Brain microvascular endothelial cell (primary cell): ENCODE results near the gene ABTB1.
A peak's percentile ranks its signal among the peaks of the same experiment; 100 is the strongest.

Experiments used
- DNase-seq: peaks from one replicate; pipeline ENCODE4 v3.0.0-alpha.2; 2020
- H3K27ac ChIP-seq: fragments of 250-450 bp; sonication (Bioruptor Pico); 2 replicates; pipeline ENCODE4 v1.5.1; 2020; ENCODE audit warnings: mild to moderate bottlenecking, moderate library complexity
- H3K27me3 ChIP-seq: fragments of 250-450 bp; sonication (Bioruptor Pico); replicated peaks from 2 replicates; pipeline ENCODE4 v1.5.1; 2020; ENCODE audit warnings: mild to moderate bottlenecking
- H3K36me3 ChIP-seq: fragments of 250-450 bp; sonication (Bioruptor Pico); replicated peaks from 2 replicates; pipeline ENCODE4 v1.5.1; 2020; ENCODE audit warnings: mild to moderate bottlenecking
- H3K4me3 ChIP-seq: 2 replicates; pipeline ENCODE4 v1.5.1; 2011; ENCODE audit warnings: low read depth, mild to moderate bottlenecking, control low read depth, low read length, moderate library complexity
- in situ Hi-C: cut with HindIII; loops from 2 replicates; pipeline ENCODE4 v1.10.0; 2017; ENCODE audit warnings: low sequenced_read_pairs, low pct_ligation_motif_present
- TF ChIP-seq, protein P1 (sequence below): IDR thresholded peaks from 2 replicates; pipeline ENCODE4 v1.5.1; 2011; ENCODE audit warnings: low read depth, mild to moderate bottlenecking, moderate library complexity, low read length, control low read depth, inconsistent platforms; ENCODE audit errors: missing control alignments

ABTB1 gene

DNA sequence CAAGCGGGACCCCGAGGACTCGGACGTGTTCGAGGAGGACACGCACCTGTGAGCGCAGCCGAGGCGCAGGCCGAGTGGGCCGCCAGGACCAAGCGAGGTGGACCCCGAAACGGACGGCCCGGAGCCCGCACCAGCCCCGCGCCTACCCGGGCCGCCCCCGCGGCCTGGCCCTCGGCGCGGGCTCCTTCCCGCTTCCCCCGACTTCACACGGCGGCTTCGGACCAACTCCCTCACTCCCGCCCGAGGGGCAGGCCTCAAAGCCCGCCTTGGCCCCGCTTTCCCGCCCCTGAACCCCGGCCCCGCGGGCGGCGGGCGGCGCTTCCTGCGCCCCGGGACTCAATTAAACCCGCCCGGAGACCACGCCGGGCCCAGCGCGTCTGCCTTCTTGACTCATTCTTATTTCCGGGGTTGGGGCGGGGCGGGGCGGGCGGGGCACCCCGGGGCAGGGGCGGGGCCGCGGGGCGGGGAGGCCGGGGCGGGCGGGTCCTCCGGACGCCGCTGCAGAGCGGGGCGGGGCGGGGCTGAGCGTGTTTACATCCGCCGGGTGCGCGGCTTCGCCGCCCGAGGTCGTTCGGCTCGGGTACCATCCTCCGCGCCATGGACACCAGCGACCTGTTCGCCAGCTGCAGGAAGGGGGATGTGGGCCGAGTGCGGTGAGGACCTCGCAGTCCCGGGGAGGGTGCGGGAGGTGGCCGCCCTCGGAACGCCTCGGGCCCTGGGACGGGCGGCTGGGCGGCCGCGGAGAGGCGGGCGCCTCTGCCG, at the start of gene ABTB1:
TSS of gene ABTB1 (plus strand) at position 524 of the 762 bp plus-strand sequence. CDS start at position 598, 74 bp downstream.
- peak; percentile 65 for DNase-seq
- H3K27me3 ChIP-seq, result no peaks in the 10 kb centered on the region
- in situ Hi-C loops, result no loop called here

DNA sequence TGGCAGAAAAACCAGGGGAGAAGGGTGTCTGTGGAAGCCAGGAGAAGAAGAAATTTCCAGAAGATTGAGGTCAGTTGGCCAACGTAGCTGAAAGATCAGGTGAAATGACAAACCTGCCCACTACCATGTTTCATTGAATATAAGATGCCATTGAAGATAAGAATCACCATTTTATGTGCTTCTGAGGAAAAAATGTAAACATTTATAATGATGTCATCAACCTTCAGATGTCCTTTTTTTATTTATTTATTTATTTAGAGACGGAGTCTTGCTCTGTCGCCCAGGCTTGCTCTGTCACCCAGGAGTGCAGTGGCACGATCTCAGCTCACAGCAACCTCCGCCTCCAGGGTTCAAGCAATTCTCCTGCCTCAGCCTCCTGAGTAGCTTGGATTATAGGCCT, 48.7 kb upstream of the ABTB1 start:
- no peak overlapping the region for H3K4me3 ChIP-seq
- H3K27ac ChIP-seq, result no peak overlapping the region
- TF ChIP-seq, protein P1, sequence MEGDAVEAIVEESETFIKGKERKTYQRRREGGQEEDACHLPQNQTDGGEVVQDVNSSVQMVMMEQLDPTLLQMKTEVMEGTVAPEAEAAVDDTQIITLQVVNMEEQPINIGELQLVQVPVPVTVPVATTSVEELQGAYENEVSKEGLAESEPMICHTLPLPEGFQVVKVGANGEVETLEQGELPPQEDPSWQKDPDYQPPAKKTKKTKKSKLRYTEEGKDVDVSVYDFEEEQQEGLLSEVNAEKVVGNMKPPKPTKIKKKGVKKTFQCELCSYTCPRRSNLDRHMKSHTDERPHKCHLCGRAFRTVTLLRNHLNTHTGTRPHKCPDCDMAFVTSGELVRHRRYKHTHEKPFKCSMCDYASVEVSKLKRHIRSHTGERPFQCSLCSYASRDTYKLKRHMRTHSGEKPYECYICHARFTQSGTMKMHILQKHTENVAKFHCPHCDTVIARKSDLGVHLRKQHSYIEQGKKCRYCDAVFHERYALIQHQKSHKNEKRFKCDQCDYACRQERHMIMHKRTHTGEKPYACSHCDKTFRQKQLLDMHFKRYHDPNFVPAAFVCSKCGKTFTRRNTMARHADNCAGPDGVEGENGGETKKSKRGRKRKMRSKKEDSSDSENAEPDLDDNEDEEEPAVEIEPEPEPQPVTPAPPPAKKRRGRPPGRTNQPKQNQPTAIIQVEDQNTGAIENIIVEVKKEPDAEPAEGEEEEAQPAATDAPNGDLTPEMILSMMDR, result no peak
- DNase-seq, result no peak
- in situ Hi-C loops, result no loop called here
- peaks cover 4% of the 10 kb centered on the region for H3K27me3 ChIP-seq
- no peaks in the 10 kb centered on the region for H3K36me3 ChIP-seq

More for the DNA sequence above, at the start of gene ABTB1:
- peak within 1 kb of the TSS; percentile 81 for H3K27ac ChIP-seq
- TF ChIP-seq, protein P1, result no peak
- H3K36me3 ChIP-seq, result no peaks in the 10 kb centered on the region
- H3K4me3 ChIP-seq, result peak within 1 kb of the TSS; percentile 78

DNA sequence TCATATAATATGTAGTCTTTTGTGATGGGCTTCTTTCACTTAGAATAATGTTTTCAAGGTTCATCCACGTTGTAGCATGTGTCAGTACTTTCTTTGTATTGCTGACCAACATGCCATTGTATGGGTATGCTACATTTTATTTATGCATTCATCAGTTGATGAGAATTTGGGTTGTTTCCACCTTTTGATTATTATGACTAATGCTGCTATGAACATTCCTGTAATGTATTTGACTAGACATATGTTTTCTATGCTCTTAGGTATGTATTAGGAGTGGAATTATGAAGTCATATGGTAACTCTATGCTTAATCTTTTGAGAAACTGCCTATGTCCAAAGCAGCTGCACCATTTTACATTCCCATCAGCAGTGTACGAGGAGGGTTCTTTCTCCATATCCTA, 46.9 kb upstream of the ABTB1 start:
- TF ChIP-seq, protein P1, result no peak
- in situ Hi-C loops, result no loop called here
- no peak for DNase-seq
- H3K27ac ChIP-seq, result no peak overlapping the region
- peaks cover 4% of the 10 kb centered on the region for H3K27me3 ChIP-seq
- H3K4me3 ChIP-seq, result no peak overlapping the region
- H3K36me3 ChIP-seq, result no peaks in the 10 kb centered on the region

DNA sequence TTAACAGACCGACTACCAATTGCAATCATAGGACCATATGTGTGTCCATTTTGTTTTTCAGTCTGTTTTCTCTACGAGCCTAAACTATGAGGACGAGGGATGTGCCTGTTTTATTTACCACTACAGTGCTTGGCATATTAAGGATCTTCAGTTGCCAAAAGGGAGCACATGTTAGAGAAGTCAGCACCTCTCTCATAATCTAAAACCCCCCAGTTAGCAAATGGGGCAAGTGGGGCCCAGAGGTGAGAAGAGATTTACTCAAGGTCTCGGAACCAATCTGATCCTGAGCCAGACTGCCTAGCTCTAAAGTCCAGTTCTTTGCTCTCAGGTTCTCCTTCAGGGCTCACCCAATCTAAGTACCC, 44.3 kb upstream of the ABTB1 start:
- Histone ChIP-seq H3K4me3 (no peak overlapping the region), H3K27me3 (peaks cover 4% of the 10 kb centered on the region), H3K27ac (no peak overlapping the region), H3K36me3 (no peaks in the 10 kb centered on the region)
- in situ Hi-C loops, result no loop called here
- DNase-seq, result no peak
- TF ChIP-seq, protein P1, result no peak

DNA sequence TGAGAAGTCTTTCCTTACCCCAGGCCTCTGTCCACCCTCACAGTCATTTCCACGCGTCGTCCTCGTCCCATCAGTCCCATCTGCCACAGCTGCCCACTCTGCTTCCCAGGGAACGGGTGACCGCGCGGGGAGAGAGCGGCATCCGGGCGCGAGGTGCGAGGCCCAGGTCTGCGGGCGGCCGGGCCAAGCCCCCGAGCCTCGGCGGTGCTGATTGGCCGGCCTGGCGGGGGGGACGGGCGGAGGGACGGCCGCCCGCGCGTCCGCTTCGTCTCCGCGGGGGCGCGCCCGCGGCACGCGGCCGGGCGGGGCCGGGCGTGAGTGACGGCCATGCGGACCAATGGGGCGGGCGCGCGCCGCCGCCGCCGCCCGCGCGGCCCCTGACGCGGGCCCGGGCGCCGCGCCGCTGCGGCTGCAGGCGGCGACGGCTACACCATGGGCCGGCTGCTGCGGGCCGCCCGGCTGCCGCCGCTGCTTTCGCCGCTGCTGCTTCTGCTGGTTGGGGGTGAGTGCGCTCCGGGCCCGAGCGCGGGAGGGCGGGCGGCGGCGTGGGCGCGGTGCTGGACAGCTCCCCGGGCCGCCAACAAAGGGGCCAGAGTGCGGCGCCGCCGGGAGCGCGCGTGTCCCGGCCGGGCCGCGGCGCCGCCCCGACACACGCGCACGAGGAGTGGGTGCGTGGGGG, 43.8 kb upstream of the ABTB1 start, which contains the start of gene PODXL2:
TSS of gene PODXL2 (plus strand) at position 398 of the 679 bp plus-strand sequence. CDS start at position 433, 35 bp downstream.
- peak within 1 kb of the TSS; percentile 47 for H3K4me3 ChIP-seq
- DNase-seq, result no peak
- in situ Hi-C loops, result no loop called here
- no peaks in the 10 kb centered on the region for H3K36me3 ChIP-seq
- TF ChIP-seq, protein P1, result no peak
- no peak within 1 kb of the TSS for H3K27ac ChIP-seq
- peaks cover 4% of the 10 kb centered on the region for H3K27me3 ChIP-seq
